ENCODE results near the gene NPEPPS.
"Not testable (repeated sequence)": the region's sequence is repeated elsewhere in the genome, so short reads cannot be mapped to it uniquely, and the experiment has no call there.

Gene NPEPPS

GRCh38 chr17:47530557-47531232 is at the start of gene NPEPPS:
TSS of gene NPEPPS (plus strand) at chr17:47531108. CDS start at chr17:47531301, 193 bp downstream.
- CTCF ChIA-PET, POLR2A ChIA-PET: not testable (repeated sequence)
- DNase-seq (ENCODE audit: extremely low spot score): peak; percentile 84

- POLR2A ChIA-PET; DNase-seq (ENCODE audit: extremely low spot score); CTCF ChIA-PET: not testable (repeated sequence)
These were observed 39.1 kb upstream of the NPEPPS start for GRCh38 chr17:47491841-47492212.

GRCh38 chr17:47499074-47499473 is 31.8 kb upstream of the NPEPPS start:
- POLR2A ChIA-PET; DNase-seq (ENCODE audit: extremely low spot score); CTCF ChIA-PET: not testable (repeated sequence)

- DNase-seq (ENCODE audit: extremely low spot score): not testable (repeated sequence)
These were observed 31.4 kb upstream of the NPEPPS start for GRCh38 chr17:47499494-47499893.

GRCh38 chr17:47500620-47501019 is 30.3 kb upstream of the NPEPPS start:
- POLR2A ChIA-PET; DNase-seq (ENCODE audit: extremely low spot score); CTCF ChIA-PET: not testable (repeated sequence)

More at GRCh38 chr17:47499494-47499893, 31.4 kb upstream of the NPEPPS start:
- CTCF ChIA-PET, POLR2A ChIA-PET: not testable (repeated sequence)

- POLR2A ChIA-PET; CTCF ChIA-PET; DNase-seq (ENCODE audit: extremely low spot score): not testable (repeated sequence)
These were observed 28.7 kb upstream of the NPEPPS start for GRCh38 chr17:47502122-47502731.

GRCh38 chr17:47502776-47503455 is 28.0 kb upstream of the NPEPPS start:
- DNase-seq (ENCODE audit: extremely low spot score); CTCF ChIA-PET; POLR2A ChIA-PET: not testable (repeated sequence)

GRCh38 chr17:47511701-47512146 is 19.2 kb upstream of the NPEPPS start:
- CTCF ChIA-PET, POLR2A ChIA-PET: not testable (repeated sequence)
- peak; percentile 6 for DNase-seq (ENCODE audit: extremely low spot score)

- CTCF ChIA-PET; POLR2A ChIA-PET; DNase-seq (ENCODE audit: extremely low spot score): not testable (repeated sequence)
These were observed 17.6 kb upstream of the NPEPPS start for GRCh38 chr17:47513301-47513700.

- POLR2A ChIA-PET; CTCF ChIA-PET; DNase-seq (ENCODE audit: extremely low spot score): not testable (repeated sequence)
These were observed 12.0 kb upstream of the NPEPPS start for GRCh38 chr17:47518880-47519279.

GRCh38 chr17:47519365-47519764 is 11.5 kb upstream of the NPEPPS start:
- POLR2A ChIA-PET, CTCF ChIA-PET: not testable (repeated sequence)

GRCh38 chr17:47520279-47520678 is 10.6 kb upstream of the NPEPPS start:
- DNase-seq (ENCODE audit: extremely low spot score); POLR2A ChIA-PET; CTCF ChIA-PET: not testable (repeated sequence)

More at GRCh38 chr17:47519365-47519764, 11.5 kb upstream of the NPEPPS start:
- not testable (repeated sequence) for DNase-seq (ENCODE audit: extremely low spot score)

GRCh38 chr17:47521434-47521833 is 9.5 kb upstream of the NPEPPS start:
- CTCF ChIA-PET; POLR2A ChIA-PET; DNase-seq (ENCODE audit: extremely low spot score): not testable (repeated sequence)

GRCh38 chr17:47522341-47522740 is 8.6 kb upstream of the NPEPPS start:
- POLR2A ChIA-PET; DNase-seq (ENCODE audit: extremely low spot score); CTCF ChIA-PET: not testable (repeated sequence)

GRCh38 chr17:47531233-47531820 is 419 bp downstream of the NPEPPS start:
- CTCF ChIA-PET, POLR2A ChIA-PET: not testable (repeated sequence)
- DNase-seq (ENCODE audit: extremely low spot score): peak; percentile 16

GRCh38 chr17:47539085-47539484 is 8.2 kb downstream of the NPEPPS start:
- POLR2A ChIA-PET; DNase-seq (ENCODE audit: extremely low spot score); CTCF ChIA-PET: not testable (repeated sequence)

- POLR2A ChIA-PET: interaction anchor here (0.6 kb wide), 1 partner anchor 155 kb away, joined by 5 read pairs; no protein-coding TSS in a partner anchor
- CTCF ChIA-PET; DNase-seq (ENCODE audit: extremely low spot score): not testable (repeated sequence)
These were observed 10.8 kb downstream of the NPEPPS start for GRCh38 chr17:47541676-47542075.

- DNase-seq (ENCODE audit: extremely low spot score); CTCF ChIA-PET; POLR2A ChIA-PET: not testable (repeated sequence)
These were observed 13.4 kb downstream of the NPEPPS start for GRCh38 chr17:47544327-47544726.

GRCh38 chr17:47554733-47555132 is 23.8 kb downstream of the NPEPPS start:
- DNase-seq (ENCODE audit: extremely low spot score); POLR2A ChIA-PET; CTCF ChIA-PET: not testable (repeated sequence)
